ENCODE measurements around the gene CATSPER4.

Gene CATSPER4

GRCh38 chr1:26190373-26190987 is at the start of gene CATSPER4:
CATSPER4 (plus strand) TSS chr1:26190602; CDS start chr1:26190628, 26 bp downstream.
- DNase-seq = peak; percentile 46

DNA sequence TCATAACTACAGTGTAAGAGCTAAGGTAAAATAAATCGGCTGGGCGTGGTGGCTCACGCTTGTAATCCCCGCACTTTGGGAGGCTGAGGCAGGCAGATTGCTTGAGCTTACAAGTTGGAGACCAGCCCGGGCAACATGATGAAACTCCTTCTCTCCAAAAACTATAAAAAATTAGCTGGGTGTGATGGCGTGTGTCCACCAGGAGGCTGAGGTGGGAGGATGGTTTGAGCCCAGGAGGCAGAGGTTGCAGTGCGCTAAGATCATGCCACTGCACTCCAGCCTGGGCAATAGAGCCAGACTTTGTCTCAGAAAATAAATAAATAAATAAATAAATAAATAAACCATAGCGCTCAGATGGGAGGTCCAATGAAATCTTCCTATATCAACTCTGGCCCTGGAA is 48.2 kb upstream of the CATSPER4 start:
- no peak for DNase-seq

DNA sequence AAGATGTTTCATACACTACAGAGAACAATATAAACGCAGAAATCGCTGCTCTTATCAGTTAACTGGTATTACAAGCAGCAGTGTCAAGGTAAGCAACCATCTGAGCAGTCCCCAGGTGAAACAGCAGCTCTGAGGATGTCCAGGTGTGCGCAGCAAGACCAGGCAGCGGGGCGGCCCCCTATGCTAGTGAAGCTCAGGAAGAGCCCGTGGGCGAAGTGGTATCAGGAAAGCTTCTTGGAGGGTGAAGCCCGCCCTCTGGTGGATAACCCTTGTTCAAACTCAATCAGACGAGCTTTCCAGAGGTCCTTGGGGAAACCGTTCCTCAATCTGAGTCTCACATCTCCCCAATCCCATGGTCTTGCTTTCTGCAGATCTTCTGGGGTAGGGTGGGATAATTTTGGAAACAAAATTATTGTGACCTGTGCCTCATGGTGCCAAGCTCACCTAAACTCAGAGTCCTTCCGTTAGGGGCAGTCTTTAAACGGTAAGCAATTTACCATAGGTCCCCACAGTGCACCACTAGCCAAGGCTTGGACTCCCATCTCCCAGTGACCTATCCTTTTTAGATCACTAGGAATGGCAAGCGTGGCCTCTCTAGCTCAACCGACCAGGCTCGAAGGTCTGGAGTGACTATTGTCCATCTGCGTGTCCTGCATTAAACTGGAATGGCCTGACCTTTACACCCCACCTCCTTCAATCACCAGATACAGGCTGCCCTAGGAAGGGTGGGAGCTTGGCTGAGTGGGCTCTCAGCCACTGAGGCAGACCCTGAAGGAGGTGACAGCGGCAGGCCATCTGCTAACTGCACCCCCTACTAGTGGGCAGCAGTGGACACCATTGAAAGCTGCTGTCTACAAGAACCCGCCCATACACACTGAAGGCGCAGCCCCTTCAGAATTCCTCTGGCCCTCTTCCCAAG is 45.1 kb upstream of the CATSPER4 start:
- peak; percentile 91 for DNase-seq

DNA sequence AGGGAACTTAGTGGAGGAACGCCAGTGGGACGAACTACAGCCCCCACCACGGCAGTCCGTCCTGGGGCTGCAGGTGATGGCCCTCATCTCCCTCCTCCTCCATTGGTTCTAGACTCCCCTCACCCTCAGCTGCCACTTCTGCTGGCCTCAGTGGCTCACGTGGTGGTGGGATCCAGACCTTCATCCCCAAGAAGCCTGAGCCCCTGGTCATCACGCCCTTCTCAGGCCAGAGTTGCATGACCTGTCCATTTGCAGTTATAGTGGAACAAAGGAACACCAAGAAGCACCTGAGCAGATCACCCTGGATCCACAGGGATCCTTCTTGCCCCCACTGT is 44.5 kb upstream of the CATSPER4 start:
- DNase-seq = no peak

DNA sequence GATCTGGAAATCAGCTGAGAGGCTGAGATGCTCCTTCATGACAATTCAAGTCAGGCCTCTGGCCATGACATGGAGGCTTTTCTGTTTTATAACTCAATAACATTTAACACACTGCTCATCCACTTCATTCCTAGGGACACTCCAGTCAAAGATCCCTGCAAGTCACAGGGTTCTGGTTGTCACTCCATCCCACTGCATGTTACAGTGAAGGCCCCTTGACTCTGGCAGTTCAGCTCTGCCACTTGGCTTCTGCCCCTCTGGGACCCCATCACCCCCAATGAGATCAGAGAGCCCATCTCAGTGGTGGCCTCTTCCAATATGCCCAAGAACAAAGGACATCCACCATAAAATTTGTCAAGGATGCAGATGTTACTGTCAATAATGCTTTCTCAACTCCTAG is 41.5 kb upstream of the CATSPER4 start:
- no peak for DNase-seq

DNA sequence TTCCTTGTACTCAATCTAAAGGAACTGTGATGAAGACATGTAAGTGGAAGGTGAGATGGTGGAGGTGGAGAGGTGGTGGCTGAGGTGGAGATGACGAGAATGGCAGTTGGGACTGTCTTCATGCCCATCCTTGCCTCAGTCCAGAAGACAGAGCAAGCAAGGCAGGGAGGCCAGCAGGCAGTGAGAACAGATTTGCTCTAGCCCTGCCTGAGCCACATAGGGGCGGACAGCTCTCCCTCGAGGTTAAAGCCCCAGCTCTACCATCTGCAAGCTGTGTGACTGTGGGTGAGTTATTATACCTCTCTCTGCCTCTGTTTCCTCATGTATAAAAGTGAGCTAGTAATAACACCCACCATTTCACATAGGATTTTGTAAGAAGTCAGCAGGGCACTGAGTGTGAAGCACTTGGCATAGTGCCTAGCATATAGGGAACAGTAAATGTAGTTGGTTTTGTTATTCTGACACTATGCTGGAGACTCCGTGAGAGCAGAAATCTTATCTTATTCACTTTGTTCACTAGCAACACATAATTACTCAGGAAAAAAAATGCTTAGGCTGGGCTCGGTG is 36.4 kb upstream of the CATSPER4 start:
- DNase-seq = no peak

GRCh38 chr1:26154750-26155149 is 35.7 kb upstream of the CATSPER4 start:
- no peak for DNase-seq

DNA sequence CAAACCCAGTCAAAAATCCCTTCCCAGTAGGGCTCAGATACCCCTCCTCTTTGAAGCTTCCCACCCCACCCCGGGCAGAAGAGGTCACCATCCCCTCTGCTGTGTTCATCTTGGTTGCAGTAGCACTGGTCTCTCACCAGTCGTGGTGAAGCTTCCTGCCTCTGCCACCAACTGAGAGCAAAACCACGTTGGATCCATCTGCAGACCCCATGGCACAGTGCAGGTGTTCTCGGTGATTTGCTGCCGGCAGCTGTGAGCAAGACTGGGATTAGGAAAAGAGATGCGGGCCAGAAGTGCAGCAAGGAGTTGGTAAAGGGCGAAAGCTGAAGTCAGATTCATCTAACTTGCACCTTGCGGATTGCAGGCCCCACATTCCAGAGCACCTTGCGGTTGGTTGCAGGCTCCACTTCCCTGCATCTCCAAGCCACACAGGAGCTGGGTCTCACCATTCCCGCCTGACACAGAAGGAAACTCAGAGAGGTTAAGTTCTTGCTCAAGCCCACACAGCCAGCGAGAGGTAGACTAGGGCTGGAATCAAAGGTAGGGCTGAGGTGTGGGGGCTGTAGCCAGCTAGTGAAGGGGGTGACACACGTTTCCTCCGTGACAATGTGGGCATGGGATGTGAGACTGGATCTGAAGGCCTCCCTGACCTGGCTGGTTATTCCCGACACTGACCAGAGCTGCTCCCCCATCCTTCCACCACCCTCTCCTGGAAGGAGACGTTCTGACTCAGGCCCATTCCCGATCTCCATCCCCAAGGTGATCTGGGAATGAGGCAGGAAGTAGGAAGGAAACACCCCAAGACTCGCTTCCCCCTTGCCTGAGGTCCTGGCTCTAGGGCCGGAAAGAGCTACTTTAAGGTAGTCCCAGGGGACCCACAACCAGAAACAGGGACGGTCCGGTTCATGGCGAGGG is 34.8 kb upstream of the CATSPER4 start:
- DNase-seq = no peak

DNA sequence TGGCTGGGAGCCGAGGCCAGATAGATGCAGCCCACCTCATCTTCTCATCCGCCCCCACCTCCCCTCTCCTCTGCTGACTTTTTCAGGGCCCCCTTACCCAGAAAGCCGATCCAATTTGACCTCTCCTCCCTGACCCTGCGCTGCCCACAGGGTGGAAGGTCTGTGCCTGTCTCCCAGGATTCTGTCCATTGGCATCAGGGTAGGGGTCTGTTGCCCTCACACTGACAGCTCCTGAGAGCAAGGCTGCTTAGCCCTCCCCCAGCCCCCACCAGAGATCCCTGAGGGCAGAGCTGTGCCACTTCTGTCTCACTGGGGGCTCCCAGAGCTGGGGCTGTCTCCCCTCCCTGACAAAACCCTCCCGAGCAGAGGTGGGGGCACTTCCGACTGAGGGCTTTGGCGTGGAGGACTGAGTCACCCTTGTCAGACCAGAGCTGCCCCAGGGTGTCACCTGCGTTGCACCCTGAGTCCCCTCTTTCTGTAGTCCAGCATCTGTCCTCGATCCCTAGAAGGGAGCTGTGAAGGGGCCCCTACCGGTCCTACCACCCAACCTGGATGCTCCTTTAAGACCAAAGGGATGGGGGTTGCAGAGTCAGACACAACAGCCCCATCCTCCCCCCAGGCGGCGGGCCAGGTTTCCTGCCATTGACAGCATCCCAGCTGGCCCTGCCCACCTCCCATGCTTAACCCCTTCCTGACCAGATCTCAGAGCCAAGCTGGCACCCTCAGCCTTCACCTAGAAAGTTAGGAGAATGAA is 33.9 kb upstream of the CATSPER4 start:
- no peak for DNase-seq

- no peak for DNase-seq
Measured at GRCh38 chr1:26158271-26158907, 32.0 kb upstream of the CATSPER4 start.

- no peak for DNase-seq
Measured at GRCh38 chr1:26158908-26159742, 31.3 kb upstream of the CATSPER4 start, which contains the start of gene FAM110D. FAM110D (plus strand) TSS chr1:26159079; CDS start chr1:26161292, 2,213 bp downstream.

- DNase-seq = no peak
Measured at GRCh38 chr1:26159743-26160039, 30.7 kb upstream of the CATSPER4 start.

DNA sequence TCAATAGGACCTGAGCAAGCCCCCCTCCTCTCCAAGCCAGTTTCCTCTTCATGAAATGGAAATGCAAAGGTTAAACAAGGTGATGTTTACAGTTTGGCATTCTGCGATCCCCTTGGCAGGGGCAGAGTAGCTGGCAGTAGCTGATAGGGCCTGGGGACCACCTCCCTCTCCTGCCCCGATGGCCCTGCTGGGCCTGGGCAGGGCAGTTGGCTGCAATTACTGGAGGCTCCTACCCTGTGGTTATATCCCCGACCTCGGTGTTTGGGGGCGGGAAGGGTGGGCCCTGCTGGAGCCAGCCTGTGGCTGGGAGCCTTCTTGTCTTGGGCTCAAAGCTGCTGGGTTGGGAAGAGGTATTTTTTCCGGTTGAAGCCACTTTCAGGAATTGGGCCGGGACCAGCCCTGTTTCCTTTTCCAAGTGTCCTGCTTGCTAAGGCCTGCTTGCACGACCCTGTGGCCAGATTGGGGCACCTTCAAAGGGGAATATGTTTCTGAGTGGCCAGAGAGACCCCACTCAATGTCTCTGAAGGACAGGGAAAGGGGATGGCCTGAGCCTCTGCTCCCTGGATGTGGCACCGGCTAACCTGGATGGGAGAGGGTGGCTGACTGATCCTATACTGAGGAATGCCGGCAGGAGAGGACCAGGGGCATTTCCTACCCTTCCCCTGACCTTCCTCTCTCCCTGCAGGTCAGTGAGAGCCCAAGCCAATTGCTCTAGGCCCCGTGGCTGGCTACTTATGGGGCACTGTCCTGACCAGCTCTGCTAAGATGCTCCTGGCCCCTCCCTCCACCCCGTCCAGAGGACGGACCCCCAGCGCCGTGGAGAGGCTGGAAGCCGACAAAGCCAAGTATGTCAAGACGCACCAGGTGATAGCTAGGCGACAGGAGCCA is 29.6 kb upstream of the CATSPER4 start:
- DNase-seq = peak; percentile 73

- DNase-seq = peak; percentile 76
Measured at GRCh38 chr1:26161415-26162219, 28.8 kb upstream of the CATSPER4 start.

DNA sequence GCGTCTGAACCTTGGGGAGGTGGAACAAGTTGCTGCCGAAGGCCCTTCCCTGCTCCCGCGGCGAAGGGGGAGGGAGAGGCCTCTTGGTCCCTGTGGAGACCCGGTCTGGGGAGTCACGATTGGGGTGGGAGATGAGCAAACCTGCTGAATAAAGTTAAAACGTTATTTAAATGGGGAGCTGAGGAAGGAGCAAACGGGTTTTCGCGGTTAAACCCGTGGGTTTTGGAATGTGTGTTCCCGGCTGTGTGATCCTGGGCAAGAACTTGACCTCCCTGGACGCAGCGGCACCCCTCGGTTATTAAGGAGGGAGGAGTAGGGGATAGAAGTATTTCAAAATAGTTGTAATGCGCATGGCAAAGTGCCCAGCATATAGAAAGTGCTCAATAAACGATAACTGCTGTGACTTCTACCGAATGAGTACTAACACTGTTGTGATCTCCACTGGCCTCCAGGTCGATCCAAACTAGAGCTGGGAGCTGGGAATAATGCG is 28.1 kb upstream of the CATSPER4 start:
- DNase-seq = peak; percentile 45

GRCh38 chr1:26163684-26164035 is 26.7 kb upstream of the CATSPER4 start:
- DNase-seq = no peak

DNA sequence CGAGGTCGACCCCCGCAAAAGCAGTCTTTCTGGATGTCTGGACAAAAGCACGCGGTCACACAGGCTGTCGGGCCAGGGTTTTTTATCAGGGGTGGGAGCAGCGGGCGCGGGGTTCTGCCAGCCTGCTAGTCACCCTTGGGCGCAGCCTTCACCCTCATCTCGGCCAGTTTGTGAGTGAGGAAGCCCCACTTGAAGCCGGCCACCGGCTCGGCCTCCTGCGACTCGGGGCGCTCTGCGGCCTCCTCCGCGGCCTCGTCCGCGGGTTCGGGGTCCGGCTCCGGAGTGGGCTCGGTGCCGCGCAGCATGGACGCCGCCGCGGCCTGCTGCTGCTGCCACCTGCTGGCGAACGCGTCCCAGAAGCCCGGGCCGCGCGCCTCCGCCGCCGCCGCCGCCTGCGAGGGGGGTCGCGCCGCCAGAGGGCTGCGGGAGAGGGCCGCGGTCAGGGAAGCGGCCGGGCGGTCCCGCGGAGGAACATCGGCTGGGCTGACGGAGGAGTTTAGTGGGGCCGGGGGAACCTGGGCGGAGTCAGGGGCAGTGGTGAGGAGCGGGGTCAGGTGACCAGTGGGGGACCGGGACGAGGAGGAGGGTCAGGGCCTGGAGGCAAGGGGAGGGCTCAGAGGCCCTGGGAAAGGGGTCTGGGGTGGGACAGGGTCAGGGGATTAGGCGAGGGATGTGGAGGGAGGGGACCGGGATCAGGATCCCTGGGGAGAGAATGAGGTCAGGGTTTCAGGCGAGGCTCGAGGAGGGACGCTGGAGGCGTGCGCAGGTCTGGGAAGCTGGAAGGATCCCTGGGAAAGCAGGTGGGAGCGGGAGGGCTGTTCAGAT is 26.2 kb upstream of the CATSPER4 start:
- no peak for DNase-seq

Data from hematopoietic multipotent progenitor cell treated with erythropoietin and hydrocortisone succinate and interleukin-3 and kit ligand, for 8 days (in vitro differentiated cells).